ENCODE measurements around the gene CBX7.

Gene CBX7

GRCh38 chr22:39173787-39174497, 21.5 kb upstream of the CBX7 start:
- TF ChIP-seq YY1 (IDR thresholded peaks at IDR 0.05; ENCODE audit: low read depth) (no peak), USF1 (IDR thresholded peaks at IDR 0.05) (no peak), EP300 (IDR thresholded peaks at IDR 0.05; ENCODE audit: borderline replicate concordance) (no peak), EGR1 (IDR thresholded peaks at IDR 0.05) (no peak), TCF12 (IDR thresholded peaks at IDR 0.05; ENCODE audit: low read depth) (no peak), TAF1 (IDR thresholded peaks at IDR 0.05; ENCODE audit: low read depth) (no peak), MAX (IDR thresholded peaks at IDR 0.05) (no peak)

- no peak for TF ChIP-seq EGR1 (IDR thresholded peaks at IDR 0.05)
- TF ChIP-seq ZBTB7A (IDR thresholded peaks at IDR 0.05; ENCODE audit: low read depth) = no peak
- no peak for TF ChIP-seq YY1 (IDR thresholded peaks at IDR 0.05; ENCODE audit: low read depth)
- no peak for TF ChIP-seq NFIC (IDR thresholded peaks at IDR 0.05)
- no peak for TF ChIP-seq CEBPB (IDR thresholded peaks at IDR 0.05)
- TF ChIP-seq EP300 (IDR thresholded peaks at IDR 0.05; ENCODE audit: borderline replicate concordance) = no peak
- TF ChIP-seq RAD21 (IDR thresholded peaks at IDR 0.05; ENCODE audit: low read depth) = no peak
- no peak for TF ChIP-seq FOXM1 (IDR thresholded peaks at IDR 0.05; ENCODE audit: borderline replicate concordance, low read depth)
- TF ChIP-seq TCF12 (IDR thresholded peaks at IDR 0.05; ENCODE audit: low read depth) = no peak
- no peak for TF ChIP-seq REST (IDR thresholded peaks at IDR 0.05; ENCODE audit: low read depth)
- TF ChIP-seq TEAD4 (IDR thresholded peaks at IDR 0.05) = no peak
- no peak for TF ChIP-seq CREB1 (IDR thresholded peaks at IDR 0.05; ENCODE audit: low read depth)
- no peak for TF ChIP-seq MAX (IDR thresholded peaks at IDR 0.05)
- no peak for TF ChIP-seq TAF1 (IDR thresholded peaks at IDR 0.05; ENCODE audit: low read depth)
- no peak for TF ChIP-seq USF1 (IDR thresholded peaks at IDR 0.05)
Observed at GRCh38 chr22:39173050-39173706, 20.7 kb upstream of the CBX7 start.

GRCh38 chr22:39172265-39173049, 20.0 kb upstream of the CBX7 start:
- 0 out of 2 replicates have a peak, but pooled peaks have one; percentile 21 for TF ChIP-seq ZBTB7A (IDR thresholded peaks at IDR 0.05; ENCODE audit: low read depth)

GRCh38 chr22:39171623-39172264, 19.3 kb upstream of the CBX7 start:
- TF ChIP-seq EP300 (IDR thresholded peaks at IDR 0.05; ENCODE audit: borderline replicate concordance) = no peak
- no peak for TF ChIP-seq ZBTB7A (IDR thresholded peaks at IDR 0.05; ENCODE audit: low read depth)
- TF ChIP-seq RAD21 (IDR thresholded peaks at IDR 0.05; ENCODE audit: low read depth) = no peak

GRCh38 chr22:39170825-39171622, 18.5 kb upstream of the CBX7 start:
- peak; percentile 27; the same call in 1 of the 2 replicates for TF ChIP-seq YY1 (IDR thresholded peaks at IDR 0.05; ENCODE audit: low read depth)
- TF ChIP-seq MAX (IDR thresholded peaks at IDR 0.05) = peak; percentile 63; the same call in 1 of the 2 replicates
- TF ChIP-seq TAF1 (IDR thresholded peaks at IDR 0.05; ENCODE audit: low read depth) = no peak
- TF ChIP-seq EGR1 (IDR thresholded peaks at IDR 0.05) = no peak
- TF ChIP-seq NFIC (IDR thresholded peaks at IDR 0.05) = no peak
- TF ChIP-seq CEBPB (IDR thresholded peaks at IDR 0.05) = no peak
- TF ChIP-seq REST (IDR thresholded peaks at IDR 0.05; ENCODE audit: low read depth) = no peak
- TF ChIP-seq EP300 (IDR thresholded peaks at IDR 0.05; ENCODE audit: borderline replicate concordance) = peak; percentile 57; the same call in 1 of the 2 replicates
- no peak for TF ChIP-seq CREB1 (IDR thresholded peaks at IDR 0.05; ENCODE audit: low read depth)
- no peak for TF ChIP-seq FOXM1 (IDR thresholded peaks at IDR 0.05; ENCODE audit: borderline replicate concordance, low read depth)
- TF ChIP-seq TCF12 (IDR thresholded peaks at IDR 0.05; ENCODE audit: low read depth) = peak; percentile 87
- TF ChIP-seq TEAD4 (IDR thresholded peaks at IDR 0.05) = peak; percentile 31
- no peak; the same call in 1 of the 2 replicates for TF ChIP-seq ZBTB7A (IDR thresholded peaks at IDR 0.05; ENCODE audit: low read depth)
- peak; percentile 99 for TF ChIP-seq RAD21 (IDR thresholded peaks at IDR 0.05; ENCODE audit: low read depth)
- TF ChIP-seq USF1 (IDR thresholded peaks at IDR 0.05) = no peak

Data from Ishikawa (cell line).